Right ventricle myocardium superior (tissue), 1 donor: Measurements from ENCODE around the gene BRINP2. TPM values are rescaled to one million over a fixed set of nuclear protein-coding genes. Genes with fewer than 3 reads are reported as not detected.
A peak's percentile ranks its signal among the peaks of the same experiment; 100 is the strongest.

ENCODE experiments used
- ATAC-seq: fragments of 200-7000 bp; cut with Tn5 transposase; one replicate; pipeline ENCODE4 v1.9.1; 2020; ENCODE audit warnings: mild to moderate bottlenecking; ENCODE audit not compliant: poor library complexity
- DNase-seq: peaks from one replicate; pipeline ENCODE4 v3.0.0-alpha.2; 2020
- intact Hi-C: fragments of 100-400 bp; cut with DNase I; formaldehyde crosslinking; loops from one replicate; pipeline ENCODE4 v1.11.2; 2022
- total RNA-seq: library from RNA; stranded (reverse); fragmentation: NEBNext Ultra II Directional; extraction: Animal tissue kit (Norgen Biotek cat#: 25700); gene quantifications from one replicate; pipeline ENCODE4 v1.2.1, GENCODE V29; 2021
- donor health status: DM: no; HTN: yes; CAD: no; lungs with severe emphysema.

The BRINP2 gene
- total RNA-seq, 1 donor from 2014 or later, result 0.65 TPM

- ATAC-seq, result no peak
- intact Hi-C loops, result no loop called here
- DNase-seq, result no peak
Observed at GRCh38 chr1:177208920-177209319, 38.2 kb downstream of the BRINP2 start.

- DNase-seq (peak; percentile 66), ATAC-seq (peak; percentile 88)
- intact Hi-C loops, result no loop called here
Observed at GRCh38 chr1:177209357-177209756, 38.6 kb downstream of the BRINP2 start.

- intact Hi-C loops, result no loop called here
- ATAC-seq, result peak; percentile 24
- no peak for DNase-seq
Observed at GRCh38 chr1:177210071-177210470, 39.3 kb downstream of the BRINP2 start.

GRCh38 chr1:177211231-177211630 lies 40.5 kb downstream of the BRINP2 start:
- peak; percentile 69 for ATAC-seq
- no peak for DNase-seq
- intact Hi-C loops, result no loop called here

- DNase-seq (no peak), ATAC-seq (no peak)
- intact Hi-C loops, result no loop called here
Observed at GRCh38 chr1:177216587-177217202, 45.9 kb downstream of the BRINP2 start.

GRCh38 chr1:177219554-177220458 lies 49.0 kb downstream of the BRINP2 start:
- peak; percentile 36 for ATAC-seq
- no peak for DNase-seq
- intact Hi-C loops, result no loop called here

- intact Hi-C loops, result no loop called here
- DNase-seq (no peak), ATAC-seq (no peak)
Observed at GRCh38 chr1:177223359-177223758, 52.6 kb downstream of the BRINP2 start.

- no peak for ATAC-seq
- intact Hi-C loops, result no loop called here
- no peak for DNase-seq
Observed at GRCh38 chr1:177227978-177228692, 57.4 kb downstream of the BRINP2 start.

GRCh38 chr1:177228693-177229065 lies 57.9 kb downstream of the BRINP2 start:
- no peak for DNase-seq
- intact Hi-C loops, result no loop called here
- no peak for ATAC-seq

- DNase-seq (no peak), ATAC-seq (peak; percentile 45)
- intact Hi-C loops, result no loop called here
Observed at GRCh38 chr1:177229781-177230180, 59.0 kb downstream of the BRINP2 start.

GRCh38 chr1:177230228-177231016 lies 59.7 kb downstream of the BRINP2 start:
- ATAC-seq (peak; percentile 77), DNase-seq (no peak)
- intact Hi-C loops, result no loop called here

GRCh38 chr1:177235350-177235749 lies 64.6 kb downstream of the BRINP2 start:
- intact Hi-C loops, result no loop called here
- DNase-seq (no peak), ATAC-seq (no peak)

GRCh38 chr1:177236962-177237361 lies 66.2 kb downstream of the BRINP2 start:
- ATAC-seq, result no peak

GRCh38 chr1:177238967-177239366 lies 68.2 kb downstream of the BRINP2 start:
- ATAC-seq, result no peak
- no peak for DNase-seq
- intact Hi-C loops, result no loop called here

More at GRCh38 chr1:177236962-177237361, 66.2 kb downstream of the BRINP2 start:
- intact Hi-C loops, result no loop called here
- DNase-seq, result no peak

- intact Hi-C loops, result no loop called here
- ATAC-seq (no peak), DNase-seq (no peak)
Observed at GRCh38 chr1:177239792-177240191, 69.0 kb downstream of the BRINP2 start.

GRCh38 chr1:177243773-177244172 lies 73.0 kb downstream of the BRINP2 start:
- ATAC-seq, result no peak
- DNase-seq, result no peak
- intact Hi-C loops, result no loop called here

- intact Hi-C loops, result no loop called here
- DNase-seq (no peak), ATAC-seq (no peak)
Observed at GRCh38 chr1:177246710-177247580, 76.2 kb downstream of the BRINP2 start.

- DNase-seq (no peak), ATAC-seq (no peak)
- intact Hi-C loops, result no loop called here
Observed at GRCh38 chr1:177247623-177248176, 76.9 kb downstream of the BRINP2 start.
